Measurements from ENCODE around the gene GPHB5. TPM values are rescaled to one million over a fixed set of nuclear protein-coding genes. Genes with fewer than 3 reads are reported as not detected.

The GPHB5 gene
- total and polyA plus RNA-seq, 4 donors = not detected

DNA sequence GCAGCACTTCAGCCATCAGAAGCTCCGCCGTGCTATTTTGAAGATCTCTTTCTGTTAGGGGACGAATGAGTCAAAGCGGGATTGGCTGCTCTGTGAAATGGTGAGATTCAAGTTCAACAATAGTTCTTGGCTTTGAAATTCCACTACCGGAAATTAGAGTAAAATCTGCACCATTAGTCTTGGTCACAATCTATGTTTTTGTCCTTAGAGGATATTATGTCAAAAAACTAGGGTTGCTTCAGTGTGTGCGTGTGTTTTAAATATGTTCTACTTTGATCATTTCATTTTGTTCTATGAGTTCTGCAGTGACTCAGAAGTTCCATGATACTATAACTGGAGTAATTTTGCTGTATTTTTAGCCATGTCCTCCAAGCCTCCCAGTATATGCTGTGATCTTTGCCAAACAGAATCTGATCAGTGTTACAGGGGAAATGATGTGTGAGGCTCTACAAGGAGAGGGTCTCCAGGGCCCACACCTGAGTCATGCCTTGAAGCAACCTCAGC is 22.6 kb downstream of the GPHB5 start:
- Histone ChIP-seq H3K9ac (ENCODE audit: low read depth in 1 of 2, low read length in 2 of 2) (no peak overlapping the region), H3K27ac (ENCODE audit: low read depth in 1 of 2, low read length in 2 of 2) (no peak overlapping the region), H3K36me3 (ENCODE audit: control insufficient read depth in 4 of 4, insufficient read depth in 3 of 4, low read depth in 1 of 4, low read length in 3 of 4) (no peaks in the 10 kb centered on the region), H3K27me3 (ENCODE audit: control insufficient read depth in 4 of 4, insufficient read depth in 4 of 4, low read length in 3 of 4) (peaks cover 0 to 7% (median 0%) of the 10 kb centered on the region in 4 donors), H3K4me3 (ENCODE audit: low read depth in 1 of 3, low read length in 3 of 3) (no peak overlapping the region), H3K9me3 (ENCODE audit: control insufficient read depth in 4 of 4, low read length in 3 of 4) (no peaks in the 10 kb centered on the region), H3K4me1 (ENCODE audit: control insufficient read depth in 4 of 4, insufficient read depth in 4 of 4, low read length in 3 of 4) (no peaks in the 10 kb centered on the region)
- WGBS = 86% methylated on average over 6 of the region's 6 CpGs
- DNase-seq (ENCODE audit: low spot score) = no peak
- TF ChIP-seq, protein P1, sequence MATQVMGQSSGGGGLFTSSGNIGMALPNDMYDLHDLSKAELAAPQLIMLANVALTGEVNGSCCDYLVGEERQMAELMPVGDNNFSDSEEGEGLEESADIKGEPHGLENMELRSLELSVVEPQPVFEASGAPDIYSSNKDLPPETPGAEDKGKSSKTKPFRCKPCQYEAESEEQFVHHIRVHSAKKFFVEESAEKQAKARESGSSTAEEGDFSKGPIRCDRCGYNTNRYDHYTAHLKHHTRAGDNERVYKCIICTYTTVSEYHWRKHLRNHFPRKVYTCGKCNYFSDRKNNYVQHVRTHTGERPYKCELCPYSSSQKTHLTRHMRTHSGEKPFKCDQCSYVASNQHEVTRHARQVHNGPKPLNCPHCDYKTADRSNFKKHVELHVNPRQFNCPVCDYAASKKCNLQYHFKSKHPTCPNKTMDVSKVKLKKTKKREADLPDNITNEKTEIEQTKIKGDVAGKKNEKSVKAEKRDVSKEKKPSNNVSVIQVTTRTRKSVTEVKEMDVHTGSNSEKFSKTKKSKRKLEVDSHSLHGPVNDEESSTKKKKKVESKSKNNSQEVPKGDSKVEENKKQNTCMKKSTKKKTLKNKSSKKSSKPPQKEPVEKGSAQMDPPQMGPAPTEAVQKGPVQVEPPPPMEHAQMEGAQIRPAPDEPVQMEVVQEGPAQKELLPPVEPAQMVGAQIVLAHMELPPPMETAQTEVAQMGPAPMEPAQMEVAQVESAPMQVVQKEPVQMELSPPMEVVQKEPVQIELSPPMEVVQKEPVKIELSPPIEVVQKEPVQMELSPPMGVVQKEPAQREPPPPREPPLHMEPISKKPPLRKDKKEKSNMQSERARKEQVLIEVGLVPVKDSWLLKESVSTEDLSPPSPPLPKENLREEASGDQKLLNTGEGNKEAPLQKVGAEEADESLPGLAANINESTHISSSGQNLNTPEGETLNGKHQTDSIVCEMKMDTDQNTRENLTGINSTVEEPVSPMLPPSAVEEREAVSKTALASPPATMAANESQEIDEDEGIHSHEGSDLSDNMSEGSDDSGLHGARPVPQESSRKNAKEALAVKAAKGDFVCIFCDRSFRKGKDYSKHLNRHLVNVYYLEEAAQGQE (IDR thresholded peaks at IDR 0.05) = no peak
- TF ChIP-seq FOXA2 (IDR thresholded peaks at IDR 0.05) (no peak), FOXA1 (IDR thresholded peaks at IDR 0.05) (no peak)

DNA sequence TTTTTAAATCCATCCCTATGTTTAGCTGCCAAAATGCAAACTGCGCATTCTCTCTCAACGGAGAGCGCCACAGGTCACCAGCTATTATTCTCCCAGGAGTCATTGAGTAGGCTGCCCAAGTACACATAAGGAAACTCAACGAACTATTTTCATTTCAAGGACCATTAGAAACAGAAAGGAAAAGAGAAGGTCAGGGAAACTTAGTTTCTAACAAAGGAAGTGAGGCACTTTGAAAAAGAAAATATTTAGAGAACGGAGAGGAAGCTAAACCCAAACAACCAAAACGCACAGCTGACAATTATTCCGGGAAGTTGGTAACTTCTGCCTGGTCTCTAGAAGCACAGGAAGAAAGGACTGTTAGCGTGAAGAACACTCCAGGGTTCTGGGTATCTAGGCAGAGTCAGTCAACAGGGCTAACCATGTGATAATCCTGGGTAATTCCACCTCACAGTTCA is 23.5 kb downstream of the GPHB5 start:
- H3K9me3 ChIP-seq (ENCODE audit: control insufficient read depth in 4 of 4, low read length in 3 of 4) = no peaks in the 10 kb centered on the region
- H3K9ac ChIP-seq (ENCODE audit: low read depth in 1 of 2, low read length in 2 of 2) = no peak overlapping the region
- H3K27ac ChIP-seq (ENCODE audit: low read depth in 1 of 2, low read length in 2 of 2) = no peak overlapping the region
- TF ChIP-seq HNF4A (conservative IDR thresholded peaks at IDR 0.05) (no peak), RAD21 (IDR thresholded peaks at IDR 0.05) (no peak)
- 74% methylated on average over 8 of the region's 8 CpGs for WGBS
- H3K4me3 ChIP-seq (ENCODE audit: low read depth in 1 of 3, low read length in 3 of 3) = no peak overlapping the region
- H3K27me3 ChIP-seq (ENCODE audit: control insufficient read depth in 4 of 4, insufficient read depth in 4 of 4, low read length in 3 of 4) = peaks cover 0 to 8% (median 0%) of the 10 kb centered on the region in 4 donors
- no peaks in the 10 kb centered on the region for H3K4me1 ChIP-seq (ENCODE audit: control insufficient read depth in 4 of 4, insufficient read depth in 4 of 4, low read length in 3 of 4)
- no peak for DNase-seq (ENCODE audit: low spot score)
- H3K36me3 ChIP-seq (ENCODE audit: control insufficient read depth in 4 of 4, insufficient read depth in 3 of 4, low read depth in 1 of 4, low read length in 3 of 4) = no peaks in the 10 kb centered on the region

DNA sequence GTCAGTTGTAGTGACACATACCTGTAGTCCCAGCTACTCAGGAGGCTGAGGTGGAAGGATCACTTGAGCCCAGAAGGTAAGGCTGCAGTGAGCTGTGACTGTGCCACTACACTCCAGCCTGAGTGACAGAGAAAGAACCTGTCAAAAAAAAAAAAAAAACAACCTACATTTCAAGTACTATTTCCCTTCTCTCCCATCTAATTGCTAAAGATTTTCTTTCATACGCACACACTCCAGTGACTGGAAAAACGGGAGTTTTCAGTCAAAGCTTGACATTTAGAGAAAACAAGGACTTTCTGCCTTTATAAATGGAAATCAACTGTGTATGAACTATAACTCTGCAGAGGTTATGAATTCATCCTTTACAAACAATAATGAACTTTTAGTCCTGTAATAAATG is 25.9 kb downstream of the GPHB5 start:
- H3K9me3 ChIP-seq (ENCODE audit: control insufficient read depth in 4 of 4, low read length in 3 of 4) = no peaks in the 10 kb centered on the region
- WGBS = 89% methylated on average over 2 of the region's 2 CpGs
- no peak overlapping the region for H3K27ac ChIP-seq (ENCODE audit: low read depth in 1 of 2, low read length in 2 of 2)

More for the DNA sequence above, 25.9 kb downstream of the GPHB5 start:
- Histone ChIP-seq H3K36me3 (ENCODE audit: control insufficient read depth in 4 of 4, insufficient read depth in 3 of 4, low read depth in 1 of 4, low read length in 3 of 4) (no peaks in the 10 kb centered on the region), H3K9ac (ENCODE audit: low read depth in 1 of 2, low read length in 2 of 2) (no peak overlapping the region), H3K4me3 (ENCODE audit: low read depth in 1 of 3, low read length in 3 of 3) (no peak overlapping the region), H3K27me3 (ENCODE audit: control insufficient read depth in 4 of 4, insufficient read depth in 4 of 4, low read length in 3 of 4) (peaks cover 0 to 8% (median 0%) of the 10 kb centered on the region in 4 donors), H3K4me1 (ENCODE audit: control insufficient read depth in 4 of 4, insufficient read depth in 4 of 4, low read length in 3 of 4) (no peaks in the 10 kb centered on the region)
- no peak for DNase-seq (ENCODE audit: low spot score)
- TF ChIP-seq GABPA (IDR thresholded peaks at IDR 0.05 in 1 of 2, conservative IDR thresholded peaks at IDR 0.05 in 1 of 2) = no peak
- TF ChIP-seq NR2F2 (IDR thresholded peaks at IDR 0.05) = no peak
- TF ChIP-seq, protein P2, sequence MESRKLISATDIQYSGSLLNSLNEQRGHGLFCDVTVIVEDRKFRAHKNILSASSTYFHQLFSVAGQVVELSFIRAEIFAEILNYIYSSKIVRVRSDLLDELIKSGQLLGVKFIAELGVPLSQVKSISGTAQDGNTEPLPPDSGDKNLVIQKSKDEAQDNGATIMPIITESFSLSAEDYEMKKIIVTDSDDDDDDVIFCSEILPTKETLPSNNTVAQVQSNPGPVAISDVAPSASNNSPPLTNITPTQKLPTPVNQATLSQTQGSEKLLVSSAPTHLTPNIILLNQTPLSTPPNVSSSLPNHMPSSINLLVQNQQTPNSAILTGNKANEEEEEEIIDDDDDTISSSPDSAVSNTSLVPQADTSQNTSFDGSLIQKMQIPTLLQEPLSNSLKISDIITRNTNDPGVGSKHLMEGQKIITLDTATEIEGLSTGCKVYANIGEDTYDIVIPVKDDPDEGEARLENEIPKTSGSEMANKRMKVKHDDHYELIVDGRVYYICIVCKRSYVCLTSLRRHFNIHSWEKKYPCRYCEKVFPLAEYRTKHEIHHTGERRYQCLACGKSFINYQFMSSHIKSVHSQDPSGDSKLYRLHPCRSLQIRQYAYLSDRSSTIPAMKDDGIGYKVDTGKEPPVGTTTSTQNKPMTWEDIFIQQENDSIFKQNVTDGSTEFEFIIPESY (IDR thresholded peaks at IDR 0.05) = no peak
- no peak for TF ChIP-seq RAD21 (IDR thresholded peaks at IDR 0.05)
- no peak for TF ChIP-seq EGR1 (IDR thresholded peaks at IDR 0.05; ENCODE audit: low read depth in 2 of 2)
- no peak for TF ChIP-seq HNF4A (conservative IDR thresholded peaks at IDR 0.05)
- TF ChIP-seq, protein P3, sequence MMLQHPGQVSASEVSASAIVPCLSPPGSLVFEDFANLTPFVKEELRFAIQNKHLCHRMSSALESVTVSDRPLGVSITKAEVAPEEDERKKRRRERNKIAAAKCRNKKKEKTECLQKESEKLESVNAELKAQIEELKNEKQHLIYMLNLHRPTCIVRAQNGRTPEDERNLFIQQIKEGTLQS (IDR thresholded peaks at IDR 0.05) = no peak
- TF ChIP-seq, protein P4, sequence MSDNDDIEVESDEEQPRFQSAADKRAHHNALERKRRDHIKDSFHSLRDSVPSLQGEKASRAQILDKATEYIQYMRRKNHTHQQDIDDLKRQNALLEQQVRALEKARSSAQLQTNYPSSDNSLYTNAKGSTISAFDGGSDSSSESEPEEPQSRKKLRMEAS (IDR thresholded peaks at IDR 0.05) = no peak
- no peak for TF ChIP-seq RXRA (IDR thresholded peaks at IDR 0.05)
- TF ChIP-seq SP1 (IDR thresholded peaks at IDR 0.05) = no peak
